ENCODE results near the gene XRCC4.
"Not testable (repeated sequence)": the region's sequence is repeated elsewhere in the genome, so short reads cannot be mapped to it uniquely, and the experiment has no call there.

Gene XRCC4

DNA sequence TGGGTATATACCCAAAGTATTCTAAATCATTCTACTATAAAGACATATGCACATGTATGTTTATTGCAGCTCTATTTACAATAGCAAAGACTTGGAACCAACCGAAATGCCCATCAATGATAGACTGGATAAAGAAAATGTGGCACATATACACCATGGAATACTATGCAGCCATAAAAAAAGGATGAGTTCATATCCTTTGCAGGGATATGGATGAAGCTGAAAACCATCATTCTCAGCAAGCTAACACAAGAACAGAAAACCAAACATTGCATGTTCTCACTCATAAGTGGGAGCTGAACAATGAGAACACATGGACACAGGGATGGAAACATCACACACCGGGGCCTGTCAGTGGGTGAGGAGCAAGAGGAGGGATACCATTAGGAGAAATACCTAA lies 180.3 kb downstream of the XRCC4 start:
- DNase-seq (ENCODE audit: low read depth in 2 of 3, low spot score in 2 of 3): not testable (repeated sequence)

DNA sequence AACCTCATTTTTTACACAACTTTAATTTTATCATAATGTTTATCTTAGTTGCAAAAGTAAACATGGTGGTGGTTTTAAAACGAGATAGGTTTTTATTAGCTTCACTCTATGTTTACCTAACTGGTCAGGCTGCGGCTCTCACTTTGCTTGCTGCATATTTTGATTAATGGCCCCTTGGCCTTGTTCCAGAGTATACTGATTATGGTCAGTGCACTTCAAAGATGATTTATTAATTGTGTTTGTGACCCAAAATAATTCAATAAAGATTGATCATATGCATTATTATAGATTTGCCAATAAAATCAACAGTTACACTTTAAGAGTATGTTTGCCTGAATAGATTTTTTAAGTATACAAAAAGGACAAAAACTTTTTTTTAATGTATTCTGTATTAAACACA lies 188.0 kb downstream of the XRCC4 start:
- no peak for DNase-seq (ENCODE audit: low read depth in 2 of 3, low spot score in 2 of 3)

DNA sequence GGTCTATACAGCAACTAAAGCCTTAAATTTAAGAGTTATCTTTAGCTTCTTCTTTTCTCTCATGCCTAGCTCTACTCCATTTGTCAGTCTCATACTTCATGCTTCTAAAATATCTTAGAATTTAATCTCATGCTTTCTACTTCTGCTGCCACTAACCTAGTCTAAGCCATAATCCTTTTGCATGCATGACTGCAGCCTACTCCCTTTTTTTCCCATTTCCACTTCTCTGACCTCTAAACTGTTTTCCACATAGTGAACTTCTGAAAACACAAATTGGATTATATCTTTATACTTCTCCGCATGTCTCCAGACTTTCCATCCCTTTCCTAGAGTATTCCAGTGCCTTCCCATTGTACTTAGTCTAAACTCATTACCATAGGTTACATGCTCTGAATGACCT lies 193.0 kb downstream of the XRCC4 start:
- DNase-seq (ENCODE audit: low read depth in 2 of 3, low spot score in 2 of 3): no peak

GRCh38 chr5:83277154-83277553 lies 199.8 kb downstream of the XRCC4 start:
- DNase-seq (ENCODE audit: low read depth in 2 of 3, low spot score in 2 of 3): no peak

DNA sequence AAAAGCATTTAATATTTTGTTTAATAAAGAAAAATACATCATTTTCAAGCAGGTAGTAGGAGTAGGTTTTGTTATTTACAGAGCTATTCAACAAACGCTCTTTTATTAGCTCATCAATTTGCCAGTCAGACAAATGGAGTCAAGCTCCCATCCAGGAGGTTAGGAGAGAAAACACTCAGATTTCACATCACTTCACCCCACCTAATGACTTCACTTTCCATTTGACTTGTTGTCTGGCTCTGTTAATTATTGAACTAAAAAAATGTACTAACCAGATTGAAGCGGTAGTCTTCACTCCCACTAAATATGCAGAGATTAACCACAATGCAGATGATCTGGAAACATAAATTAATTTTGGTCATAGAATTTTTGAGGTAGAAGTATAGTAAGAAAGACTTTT lies 200.6 kb downstream of the XRCC4 start:
- DNase-seq (ENCODE audit: low read depth in 2 of 3, low spot score in 2 of 3): no peak

GRCh38 chr5:83281176-83281575 lies 203.8 kb downstream of the XRCC4 start:
- DNase-seq (ENCODE audit: low read depth in 2 of 3, low spot score in 2 of 3): no peak

DNA sequence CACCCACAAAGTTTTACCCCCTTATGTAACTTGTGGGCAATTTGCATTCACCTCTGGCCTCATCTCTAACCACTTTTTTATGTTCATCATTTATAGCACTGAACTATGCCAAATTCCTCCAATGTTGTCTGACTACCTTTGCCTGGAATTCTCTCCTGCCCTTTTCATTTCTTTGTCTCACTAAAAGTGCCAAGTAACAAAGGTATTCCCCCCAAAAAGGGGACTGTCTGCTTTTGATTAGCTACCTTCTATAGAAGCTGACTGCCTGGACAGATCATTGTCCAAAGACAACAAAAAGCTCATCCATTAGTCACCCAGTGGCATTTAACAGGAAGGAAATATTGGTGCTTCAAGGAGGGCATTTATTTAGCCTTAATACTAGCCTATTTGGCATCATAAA lies 204.3 kb downstream of the XRCC4 start:
- DNase-seq (ENCODE audit: low read depth in 2 of 3, low spot score in 2 of 3): no peak

DNA sequence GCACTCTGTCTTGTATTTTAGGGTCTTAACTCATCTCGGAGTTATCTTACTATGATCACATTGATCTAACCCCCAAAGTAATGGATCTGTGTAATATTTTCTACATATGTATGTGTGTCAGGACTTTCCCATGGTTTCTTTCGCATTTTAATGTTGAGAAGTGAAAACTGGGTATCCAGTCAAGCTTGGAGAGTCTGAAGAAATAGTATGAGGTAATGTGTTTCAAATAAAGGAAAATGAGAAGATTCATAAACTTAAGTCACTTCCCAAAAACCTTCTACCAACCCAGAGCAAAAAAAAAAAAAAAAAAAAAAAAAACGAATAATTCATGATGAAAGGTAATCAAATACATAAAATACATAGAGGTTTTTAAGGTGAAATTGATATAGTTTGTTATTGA lies 206.4 kb downstream of the XRCC4 start:
- no peak for DNase-seq (ENCODE audit: low read depth in 2 of 3, low spot score in 2 of 3)

- DNase-seq (ENCODE audit: low read depth in 2 of 3, low spot score in 2 of 3): no peak
These were observed 208.5 kb downstream of the XRCC4 start for GRCh38 chr5:83285661-83286398.

GRCh38 chr5:83294246-83294645 lies 216.9 kb downstream of the XRCC4 start:
- no peak for DNase-seq (ENCODE audit: low read depth in 2 of 3, low spot score in 2 of 3)

- DNase-seq (ENCODE audit: low read depth in 2 of 3, low spot score in 2 of 3): no peak
These were observed 222.0 kb downstream of the XRCC4 start for GRCh38 chr5:83299353-83299752.

DNA sequence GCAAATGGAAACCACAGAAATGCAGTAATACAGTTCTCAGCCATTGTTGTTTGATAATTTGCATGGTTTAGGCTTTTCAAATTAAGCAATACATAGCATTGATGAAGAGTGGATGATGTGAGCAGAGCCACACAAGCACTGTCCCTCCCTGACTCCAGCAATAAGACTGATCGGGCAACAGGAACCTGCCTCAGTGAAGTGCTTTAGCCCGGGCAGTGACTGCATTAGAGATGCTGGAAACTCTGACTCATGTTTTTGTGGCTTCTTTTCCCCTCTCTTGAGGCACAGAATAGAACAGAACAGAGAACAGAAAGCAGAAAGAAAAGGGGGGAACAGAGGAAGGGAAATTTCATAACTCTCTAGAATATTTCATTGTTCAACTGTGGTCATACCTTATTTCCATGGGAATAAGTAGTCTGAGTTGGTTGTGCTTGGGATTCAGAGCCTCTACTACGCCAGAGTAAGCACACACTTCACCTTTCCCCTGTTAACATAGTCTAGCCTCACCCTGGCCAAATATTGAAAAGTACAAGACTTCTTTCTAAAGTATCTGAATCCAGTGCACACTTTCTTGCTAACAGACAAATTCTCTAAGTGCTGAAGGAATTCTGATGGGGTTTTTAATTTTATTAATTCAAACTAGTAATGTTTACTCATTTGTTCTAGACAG lies 229.4 kb downstream of the XRCC4 start:
- peak in 1 of 3 experiments; percentile 4 for DNase-seq (ENCODE audit: low read depth in 2 of 3, low spot score in 2 of 3)

DNA sequence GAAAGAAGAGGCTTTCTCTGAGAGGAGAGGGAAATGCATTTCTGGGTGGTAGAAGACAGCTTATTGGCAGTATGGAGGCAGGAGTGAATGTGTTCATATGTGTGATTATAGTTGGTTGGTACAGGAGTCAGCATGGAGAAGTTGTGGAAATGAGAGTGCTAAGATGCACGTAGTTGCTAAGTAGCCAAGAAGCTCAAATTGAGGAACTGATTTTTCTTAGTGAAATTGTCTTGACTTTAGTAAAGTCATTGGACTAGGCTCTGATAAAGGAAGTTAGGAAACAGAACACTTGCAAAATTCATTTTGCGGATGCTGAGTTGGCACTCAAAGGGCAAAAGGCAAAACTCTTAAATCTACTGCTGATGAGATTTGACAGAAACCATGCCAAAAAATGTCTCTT lies 235.3 kb downstream of the XRCC4 start:
- no peak for DNase-seq (ENCODE audit: low read depth in 2 of 3, low spot score in 2 of 3)

- no peak for DNase-seq (ENCODE audit: low read depth in 2 of 3, low spot score in 2 of 3)
These were observed 236.1 kb downstream of the XRCC4 start for GRCh38 chr5:83313436-83313835.

DNA sequence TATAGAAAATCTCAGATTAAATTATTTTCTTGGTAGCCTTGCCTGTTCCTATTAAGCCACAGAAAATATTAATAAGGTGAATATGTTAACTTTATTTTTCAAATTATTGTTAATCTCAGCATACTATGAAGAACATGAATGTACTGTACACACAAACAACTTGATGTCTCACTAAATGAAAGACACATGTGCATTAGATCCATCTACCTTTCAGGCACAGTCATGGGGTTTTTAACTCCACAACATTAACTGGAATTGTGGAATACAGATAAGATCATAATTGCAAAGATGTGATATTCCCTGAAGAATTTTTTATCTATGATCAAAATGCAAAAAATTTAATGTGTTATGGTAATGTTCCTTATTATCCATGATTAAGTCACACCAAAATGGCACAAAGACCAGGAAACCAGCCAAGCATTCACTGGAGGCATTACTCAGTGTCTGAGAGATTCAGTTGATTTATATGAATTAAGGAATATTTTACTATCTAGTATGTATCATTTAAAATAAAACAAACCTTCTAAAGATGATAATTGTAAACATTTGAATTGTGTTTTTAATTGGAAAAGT lies 244.2 kb downstream of the XRCC4 start:
- DNase-seq (ENCODE audit: low read depth in 2 of 3, low spot score in 2 of 3): no peak

DNA sequence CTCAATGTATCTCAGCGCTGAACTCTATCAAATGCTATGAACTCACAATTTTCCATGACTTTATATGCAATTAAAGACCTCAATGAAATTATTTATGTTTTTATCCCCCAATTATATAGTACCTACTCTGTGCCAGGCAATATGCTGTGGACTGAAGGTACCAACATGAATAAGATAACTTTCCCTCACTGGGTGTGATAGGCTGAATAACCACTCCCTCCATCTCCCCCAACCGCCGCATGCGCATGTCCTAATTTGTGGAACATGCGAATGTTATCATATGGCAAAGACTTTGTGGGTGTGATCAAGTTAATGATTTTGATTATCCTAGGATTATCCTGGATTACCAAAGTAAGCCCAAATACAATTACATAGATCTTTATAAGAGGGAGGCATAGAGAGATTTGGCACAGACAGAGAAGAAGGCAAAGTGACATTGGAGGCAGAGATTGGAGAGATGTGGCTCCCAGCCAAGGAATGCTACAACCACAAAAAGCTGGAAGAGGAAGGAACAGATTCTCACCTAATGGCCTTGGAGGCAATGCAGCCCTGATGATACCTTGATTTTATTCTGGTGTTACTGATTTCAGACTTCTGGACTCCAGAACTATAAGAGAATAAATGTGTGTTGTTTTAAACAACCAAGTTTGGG lies 245.1 kb downstream of the XRCC4 start:
- no peak for DNase-seq (ENCODE audit: low read depth in 2 of 3, low spot score in 2 of 3)

DNA sequence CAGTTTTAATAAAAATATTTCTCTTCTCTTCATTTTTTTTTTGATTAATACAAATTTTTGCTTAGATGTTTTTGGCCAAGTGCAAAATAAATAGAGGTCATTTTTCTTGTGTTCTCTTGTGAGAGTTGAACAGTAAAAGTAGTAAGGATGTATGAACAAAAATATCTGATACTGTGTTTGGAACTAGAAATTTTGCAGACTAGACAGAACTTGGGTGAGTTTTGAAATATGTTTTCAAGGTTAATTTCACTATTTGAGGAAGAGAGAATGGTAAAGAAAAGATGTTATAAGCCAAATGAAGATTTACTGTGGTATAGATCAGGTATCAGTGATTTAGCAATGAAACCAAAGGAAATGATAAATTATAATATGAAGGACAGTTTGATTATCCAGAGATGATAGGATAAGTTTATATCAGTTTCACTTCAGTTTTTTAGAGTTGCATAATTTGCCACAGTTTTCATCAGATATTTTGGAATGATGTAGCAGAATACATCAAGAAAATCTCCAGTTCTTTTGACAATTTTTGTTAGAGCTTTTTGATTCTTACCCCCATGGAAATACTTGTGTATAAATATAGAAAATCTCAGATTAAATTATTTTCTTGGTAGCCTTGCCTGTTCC lies 246.3 kb downstream of the XRCC4 start:
- no peak for DNase-seq (ENCODE audit: low read depth in 2 of 3, low spot score in 2 of 3)

GRCh38 chr5:83331842-83332241 lies 254.5 kb downstream of the XRCC4 start:
- DNase-seq (ENCODE audit: low read depth in 2 of 3, low spot score in 2 of 3): no peak

DNA sequence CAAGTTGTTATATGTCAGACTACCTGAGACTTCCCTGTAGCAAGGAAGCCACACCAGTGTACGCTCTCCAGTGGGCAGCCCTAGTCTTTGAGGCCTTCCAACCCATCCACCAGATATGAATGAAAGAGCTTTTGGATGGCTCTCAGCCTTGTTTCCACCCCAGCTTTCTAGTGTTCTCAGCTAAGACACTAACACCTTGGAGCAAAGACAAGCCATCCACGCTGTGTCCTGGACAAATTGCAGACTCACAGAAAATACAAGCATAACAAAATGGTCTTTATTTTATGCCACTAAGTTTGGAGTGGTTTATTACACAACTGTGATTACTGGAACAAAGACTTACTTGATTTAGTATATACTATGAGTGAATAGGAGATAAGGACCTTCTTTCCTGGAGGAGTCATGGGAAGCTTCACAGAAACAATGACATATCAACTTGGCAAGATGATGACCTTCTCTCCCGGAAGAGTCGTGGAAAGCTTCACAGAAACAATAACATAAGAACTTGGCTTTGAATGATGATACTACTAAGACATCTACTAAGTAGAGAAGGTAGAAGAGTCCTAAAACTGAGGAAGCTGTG lies 260.2 kb downstream of the XRCC4 start:
- no peak for DNase-seq (ENCODE audit: low read depth in 2 of 3, low spot score in 2 of 3)

DNA sequence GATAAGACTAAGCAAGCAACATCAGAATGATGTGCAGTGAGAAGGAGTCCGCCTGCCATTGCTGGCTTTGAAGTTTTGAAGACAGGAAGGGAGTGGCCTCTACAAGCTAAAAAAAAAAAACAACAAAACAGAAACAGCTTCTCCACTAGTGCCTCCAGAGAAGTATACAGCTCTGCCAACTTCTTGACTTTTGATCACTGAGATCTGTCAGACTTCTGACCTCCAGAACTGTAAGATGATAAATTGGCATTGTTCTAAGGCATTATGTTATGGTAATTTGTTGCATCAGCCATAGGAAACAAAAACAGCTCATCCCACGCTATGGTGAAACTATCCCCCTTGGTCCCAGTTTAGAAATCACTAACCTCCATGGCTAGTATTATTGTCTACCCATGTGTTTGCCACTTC lies 263.2 kb downstream of the XRCC4 start:
- DNase-seq (ENCODE audit: low read depth in 2 of 3, low spot score in 2 of 3): no peak

- no peak for DNase-seq (ENCODE audit: low read depth in 2 of 3, low spot score in 2 of 3)
These were observed 264.5 kb downstream of the XRCC4 start for GRCh38 chr5:83341815-83342334.

Data from activated CD8-positive, alpha-beta memory T cell treated with anti-CD3 and anti-CD28 coated beads for 48 hours (primary cell).